Measurements from ENCODE around the gene MACROD2. TPM values are rescaled to one million over a fixed set of nuclear protein-coding genes. Genes with fewer than 3 reads are reported as not detected.

The MACROD2 gene
- total and polyA plus RNA-seq, 4 donors = 13.0 to 67.1 (median 20.7) TPM

DNA sequence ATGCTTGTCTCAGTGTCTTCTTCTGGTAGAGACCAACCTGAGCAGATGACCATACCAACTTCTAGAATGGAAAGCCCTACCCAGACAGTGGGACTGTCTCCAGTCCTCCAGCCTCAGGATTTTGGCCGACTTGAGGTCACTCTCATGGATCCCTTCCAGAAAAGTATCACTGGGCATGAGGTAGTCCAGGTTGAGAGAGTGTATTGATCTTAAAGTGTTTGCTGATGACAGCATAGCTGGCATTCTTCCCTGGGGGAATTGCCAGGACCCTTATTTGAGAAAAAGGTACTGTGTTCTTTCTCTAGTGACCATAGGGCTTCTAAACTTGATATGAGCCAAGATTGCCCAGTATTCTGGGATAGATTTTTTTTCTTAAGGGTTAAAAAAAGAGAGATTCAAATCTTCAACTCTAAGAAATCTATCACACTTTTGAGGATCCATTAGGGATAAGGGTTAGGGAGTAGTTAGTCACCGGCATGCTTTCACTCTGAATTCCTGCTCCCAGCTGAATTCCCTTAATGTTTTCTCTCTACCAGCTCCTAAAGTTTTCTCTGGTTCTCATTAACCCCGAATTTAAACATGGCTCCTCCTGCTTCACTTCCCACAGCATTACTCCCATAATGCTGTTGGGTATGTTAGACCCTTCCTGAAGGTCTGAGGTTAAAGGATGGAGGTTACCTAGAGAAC, 415.7 kb downstream of the MACROD2 start:
- no peak overlapping the region for H3K4me3 ChIP-seq
- H3K9me3 ChIP-seq (ENCODE audit: control insufficient read depth in 4 of 4, insufficient read depth in 3 of 4, low read length in 3 of 4) = no peaks in the 10 kb centered on the region
- ATAC-seq (ENCODE audit: insufficient read depth, low FRiP score) = no peak
- peaks cover 0 to 7% (median 0%) of the 10 kb centered on the region in 5 donors for H3K4me1 ChIP-seq (ENCODE audit: control insufficient read depth in 5 of 5, insufficient read depth in 5 of 5, low read length in 5 of 5)
- TF ChIP-seq, protein P1, sequence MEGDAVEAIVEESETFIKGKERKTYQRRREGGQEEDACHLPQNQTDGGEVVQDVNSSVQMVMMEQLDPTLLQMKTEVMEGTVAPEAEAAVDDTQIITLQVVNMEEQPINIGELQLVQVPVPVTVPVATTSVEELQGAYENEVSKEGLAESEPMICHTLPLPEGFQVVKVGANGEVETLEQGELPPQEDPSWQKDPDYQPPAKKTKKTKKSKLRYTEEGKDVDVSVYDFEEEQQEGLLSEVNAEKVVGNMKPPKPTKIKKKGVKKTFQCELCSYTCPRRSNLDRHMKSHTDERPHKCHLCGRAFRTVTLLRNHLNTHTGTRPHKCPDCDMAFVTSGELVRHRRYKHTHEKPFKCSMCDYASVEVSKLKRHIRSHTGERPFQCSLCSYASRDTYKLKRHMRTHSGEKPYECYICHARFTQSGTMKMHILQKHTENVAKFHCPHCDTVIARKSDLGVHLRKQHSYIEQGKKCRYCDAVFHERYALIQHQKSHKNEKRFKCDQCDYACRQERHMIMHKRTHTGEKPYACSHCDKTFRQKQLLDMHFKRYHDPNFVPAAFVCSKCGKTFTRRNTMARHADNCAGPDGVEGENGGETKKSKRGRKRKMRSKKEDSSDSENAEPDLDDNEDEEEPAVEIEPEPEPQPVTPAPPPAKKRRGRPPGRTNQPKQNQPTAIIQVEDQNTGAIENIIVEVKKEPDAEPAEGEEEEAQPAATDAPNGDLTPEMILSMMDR (IDR thresholded peaks at IDR 0.05; ENCODE audit: control extremely low read depth, extremely low read depth) = no peak
- no peak overlapping the region for H3K9ac ChIP-seq (ENCODE audit: insufficient read depth in 1 of 2, low read length in 2 of 2)
- WGBS, 2 donors = 83 to 84% methylated on average over 3 of the region's 3 CpGs
- H3K36me3 ChIP-seq (ENCODE audit: control insufficient read depth in 4 of 4, insufficient read depth in 4 of 4, low read length in 4 of 4) = no peaks in the 10 kb centered on the region
- no peak for DNase-seq
- H3K27ac ChIP-seq (ENCODE audit: low read depth in 1 of 2, low read length in 1 of 2) = no peak overlapping the region
- no peaks in the 10 kb centered on the region for H3K27me3 ChIP-seq (ENCODE audit: control insufficient read depth in 3 of 3, insufficient read depth in 3 of 3, low read length in 2 of 3)

DNA sequence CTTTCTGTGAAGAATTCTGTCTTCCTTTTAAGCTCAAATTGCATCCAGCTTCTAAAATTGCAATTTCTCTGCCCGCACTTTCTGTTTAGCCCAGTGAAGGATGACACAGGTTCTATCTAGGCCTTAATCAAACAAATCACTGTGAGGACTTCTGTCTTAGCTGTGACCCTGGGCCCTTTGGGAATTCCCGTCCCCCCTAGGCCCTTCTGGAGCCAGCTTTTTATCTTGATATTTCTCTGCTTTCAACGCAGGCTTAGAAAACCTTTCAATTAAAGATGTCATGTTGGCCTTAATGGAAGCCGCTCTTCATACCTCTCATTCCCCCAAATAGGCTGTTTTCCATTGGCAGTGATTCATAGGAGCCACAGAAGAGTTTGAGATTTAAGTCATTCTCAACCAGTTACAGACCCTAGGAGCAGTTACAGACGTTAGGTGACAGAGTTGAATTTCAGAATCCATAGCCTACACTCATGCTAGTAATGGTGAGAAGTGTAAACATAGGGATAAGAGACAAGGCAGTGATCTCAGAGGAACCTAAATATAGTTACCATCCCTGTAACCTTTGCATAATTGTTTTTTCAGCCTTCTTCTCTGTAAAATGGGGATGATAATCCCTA, 416.9 kb downstream of the MACROD2 start:
- no peak overlapping the region for H3K9ac ChIP-seq (ENCODE audit: insufficient read depth in 1 of 2, low read length in 2 of 2)
- no peak overlapping the region for H3K27ac ChIP-seq (ENCODE audit: low read depth in 1 of 2, low read length in 1 of 2)
- no peaks in the 10 kb centered on the region for H3K9me3 ChIP-seq (ENCODE audit: control insufficient read depth in 4 of 4, insufficient read depth in 3 of 4, low read length in 3 of 4)
- H3K4me1 ChIP-seq (ENCODE audit: control insufficient read depth in 5 of 5, insufficient read depth in 5 of 5, low read length in 5 of 5) = peaks cover 0 to 7% (median 0%) of the 10 kb centered on the region in 5 donors
- no peak for ATAC-seq (ENCODE audit: insufficient read depth, low FRiP score)
- no peak for DNase-seq
- TF ChIP-seq, protein P1 (IDR thresholded peaks at IDR 0.05; ENCODE audit: control extremely low read depth, extremely low read depth) = no peak
- 84 to 92% methylated on average over 5 of the region's 5 CpGs for WGBS, 2 donors
- no peaks in the 10 kb centered on the region for H3K27me3 ChIP-seq (ENCODE audit: control insufficient read depth in 3 of 3, insufficient read depth in 3 of 3, low read length in 2 of 3)
- H3K4me3 ChIP-seq = no peak overlapping the region
- no peaks in the 10 kb centered on the region for H3K36me3 ChIP-seq (ENCODE audit: control insufficient read depth in 4 of 4, insufficient read depth in 4 of 4, low read length in 4 of 4)

DNA sequence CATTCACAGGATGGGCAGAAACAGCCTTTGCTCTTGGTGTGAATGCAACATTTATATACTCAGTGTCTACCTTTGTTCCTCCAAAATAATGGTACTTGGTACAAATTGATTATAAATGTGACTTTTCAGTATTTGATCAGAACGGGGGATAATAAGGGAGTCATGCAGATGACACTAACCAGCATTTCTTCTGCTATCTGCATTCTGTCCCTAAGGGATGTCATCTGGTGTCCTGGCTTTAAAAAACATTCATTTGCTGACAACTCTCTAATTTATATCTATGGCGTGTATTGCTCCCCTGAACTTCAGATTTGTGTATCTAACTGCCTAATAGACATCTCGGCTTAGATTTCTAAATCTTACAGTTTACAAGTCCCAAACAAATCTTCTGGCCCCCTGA, 418.5 kb downstream of the MACROD2 start:
- H3K9me3 ChIP-seq (ENCODE audit: control insufficient read depth in 4 of 4, insufficient read depth in 3 of 4, low read length in 3 of 4) = no peaks in the 10 kb centered on the region
- H3K27me3 ChIP-seq (ENCODE audit: control insufficient read depth in 3 of 3, insufficient read depth in 3 of 3, low read length in 2 of 3) = no peaks in the 10 kb centered on the region
- ATAC-seq (ENCODE audit: insufficient read depth, low FRiP score) = no peak
- H3K27ac ChIP-seq (ENCODE audit: low read depth in 1 of 2, low read length in 1 of 2) = no peak overlapping the region
- 88 to 93% methylated on average over 3 of the region's 3 CpGs for WGBS, 2 donors
- H3K4me3 ChIP-seq = no peak overlapping the region
- no peak overlapping the region for H3K9ac ChIP-seq (ENCODE audit: insufficient read depth in 1 of 2, low read length in 2 of 2)
- no peaks in the 10 kb centered on the region for H3K36me3 ChIP-seq (ENCODE audit: control insufficient read depth in 4 of 4, insufficient read depth in 4 of 4, low read length in 4 of 4)
- peaks cover 0 to 10% (median 0%) of the 10 kb centered on the region in 5 donors for H3K4me1 ChIP-seq (ENCODE audit: control insufficient read depth in 5 of 5, insufficient read depth in 5 of 5, low read length in 5 of 5)
- DNase-seq = no peak
- TF ChIP-seq, protein P1 (IDR thresholded peaks at IDR 0.05; ENCODE audit: control extremely low read depth, extremely low read depth) = no peak

Data from lung (tissue), 12 donors.